Gastrocnemius medialis (tissue), 4 donors: Measurements from ENCODE around the gene RASAL3.

Experiments
- POLR2A ChIP-seq, 2 donors: fragments of 450-650 bp; IDR thresholded peaks; one replicate each; pipeline ENCODE4 v1.6.1; 2017; ENCODE audit warnings: antibody characterized with exemption in 2 of 2, mild to moderate bottlenecking in 2 of 2, moderate library complexity in 2 of 2
- TF ChIP-seq, protein P1 (sequence below), 5 experiments: fragments of 450-650 bp in 3 of 5; fragments of 200-600 bp in 2 of 5; sonication (generic) in 2 of 5; IDR thresholded peaks in 4 of 5; conservative IDR thresholded peaks in 1 of 5; 1 replicate in 4 of 5; 2 replicates in 1 of 5; pipeline ENCODE4 v1.5.1; 2016 to 2019; ENCODE audit warnings: antibody characterized with exemption in 5 of 5, mild to moderate bottlenecking in 3 of 5, moderate library complexity in 3 of 5

DNA sequence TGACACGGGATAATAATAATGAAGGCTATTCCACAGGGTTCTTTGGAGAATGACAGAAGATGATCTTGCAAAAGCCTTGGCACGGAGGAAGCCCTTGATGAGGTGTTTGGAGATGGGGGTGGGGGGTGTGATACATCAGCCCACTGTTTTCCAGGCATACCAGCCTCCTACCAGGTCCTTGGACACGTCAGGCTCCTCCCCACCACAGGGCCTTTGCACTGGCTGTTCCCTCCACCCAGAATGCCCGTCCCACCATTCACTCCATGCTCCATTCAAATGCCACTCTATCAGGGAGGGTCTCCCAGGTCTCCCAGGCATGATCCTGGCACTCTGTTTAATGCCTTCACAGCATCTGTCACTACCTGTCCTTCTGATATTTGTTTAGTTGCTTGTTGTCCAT lies 17.3 kb downstream of the RASAL3 start:
- TF ChIP-seq, protein P1, sequence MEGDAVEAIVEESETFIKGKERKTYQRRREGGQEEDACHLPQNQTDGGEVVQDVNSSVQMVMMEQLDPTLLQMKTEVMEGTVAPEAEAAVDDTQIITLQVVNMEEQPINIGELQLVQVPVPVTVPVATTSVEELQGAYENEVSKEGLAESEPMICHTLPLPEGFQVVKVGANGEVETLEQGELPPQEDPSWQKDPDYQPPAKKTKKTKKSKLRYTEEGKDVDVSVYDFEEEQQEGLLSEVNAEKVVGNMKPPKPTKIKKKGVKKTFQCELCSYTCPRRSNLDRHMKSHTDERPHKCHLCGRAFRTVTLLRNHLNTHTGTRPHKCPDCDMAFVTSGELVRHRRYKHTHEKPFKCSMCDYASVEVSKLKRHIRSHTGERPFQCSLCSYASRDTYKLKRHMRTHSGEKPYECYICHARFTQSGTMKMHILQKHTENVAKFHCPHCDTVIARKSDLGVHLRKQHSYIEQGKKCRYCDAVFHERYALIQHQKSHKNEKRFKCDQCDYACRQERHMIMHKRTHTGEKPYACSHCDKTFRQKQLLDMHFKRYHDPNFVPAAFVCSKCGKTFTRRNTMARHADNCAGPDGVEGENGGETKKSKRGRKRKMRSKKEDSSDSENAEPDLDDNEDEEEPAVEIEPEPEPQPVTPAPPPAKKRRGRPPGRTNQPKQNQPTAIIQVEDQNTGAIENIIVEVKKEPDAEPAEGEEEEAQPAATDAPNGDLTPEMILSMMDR (IDR thresholded peaks at IDR 0.05 in 4 of 5, conservative IDR thresholded peaks at IDR 0.05 in 1 of 5), result no peak
- TF ChIP-seq POLR2A (IDR thresholded peaks at IDR 0.05), result no peak
